GM21423 (cell line): ENCODE data around the gene ZFYVE27.

ENCODE experiments used
- ATAC-seq: cut with Tn5 transposase; IDR thresholded peaks from one replicate; pipeline ENCODE4 v1.9.1; 2021; ENCODE audit warnings: mild to moderate bottlenecking, moderate library complexity; ENCODE audit not compliant: unreplicated experiment

Gene ZFYVE27

DNA sequence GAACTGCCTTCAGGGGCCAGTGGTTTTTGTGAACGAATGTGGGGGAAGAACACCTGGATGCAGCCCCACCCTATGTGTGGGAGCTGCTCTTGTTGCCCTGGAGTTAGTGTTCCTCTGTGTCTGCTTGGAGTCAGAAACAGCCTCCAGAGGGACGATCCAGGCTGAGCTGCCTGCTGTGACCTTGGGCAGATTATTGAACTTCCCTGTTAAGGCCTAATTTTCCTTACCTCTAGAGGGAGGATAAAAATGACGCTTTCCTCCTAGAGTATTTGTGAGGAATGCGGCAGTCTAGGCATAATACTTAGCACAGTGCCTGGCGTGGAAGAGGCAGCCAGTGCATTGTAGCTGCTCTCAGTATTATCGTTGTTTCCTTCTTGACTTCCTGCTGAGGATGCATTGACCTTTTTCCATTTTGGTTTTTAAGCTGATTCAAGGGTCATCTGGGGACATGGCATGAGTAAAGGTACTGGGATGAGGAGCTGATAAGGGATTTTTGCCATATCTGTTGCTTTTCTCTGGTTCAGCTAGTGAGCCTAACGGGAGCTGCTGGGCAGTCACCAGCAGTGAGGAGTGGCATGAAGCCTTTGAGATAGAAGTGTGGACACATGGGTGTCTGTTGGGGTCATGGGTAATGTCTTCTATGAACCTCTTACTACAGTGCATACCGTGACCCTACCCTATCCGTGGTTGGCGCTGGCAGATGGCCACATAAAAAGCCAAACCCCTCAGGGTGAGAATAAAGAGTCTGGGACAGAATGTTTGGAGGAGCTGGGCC, 6.4 kb downstream of the ZFYVE27 start:
- no peak for ATAC-seq

DNA sequence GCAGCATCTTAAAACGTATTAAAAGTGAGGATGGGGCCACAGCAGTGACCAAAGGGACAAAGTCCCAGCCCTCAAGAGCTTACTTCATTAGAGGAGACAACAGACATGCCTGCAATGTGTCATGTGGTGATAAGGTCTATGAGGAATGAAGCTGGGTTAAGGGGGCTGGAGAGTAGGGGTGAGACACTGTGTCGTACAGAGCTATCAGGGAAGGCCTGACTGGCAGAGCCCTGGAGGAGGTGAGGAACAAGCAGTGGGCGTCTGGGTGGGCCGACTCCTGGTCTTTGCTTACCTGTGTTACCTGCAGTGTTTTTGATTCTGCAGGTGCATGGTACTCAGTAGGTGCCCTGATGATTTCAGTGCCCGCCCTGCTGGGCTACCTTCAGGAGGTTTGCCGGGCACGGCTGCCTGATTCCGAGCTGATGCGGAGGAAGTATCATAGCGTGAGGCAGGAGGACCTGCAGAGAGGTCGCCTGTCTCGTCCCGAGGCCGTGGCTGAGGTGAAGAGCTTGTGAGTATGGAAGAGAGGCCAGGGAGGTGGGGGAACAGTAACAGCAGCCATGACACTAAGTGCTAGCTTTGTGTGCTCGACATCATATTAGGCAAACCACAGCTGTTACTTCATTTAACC, 7.6 kb downstream of the ZFYVE27 start:
- ATAC-seq, result no peak

DNA sequence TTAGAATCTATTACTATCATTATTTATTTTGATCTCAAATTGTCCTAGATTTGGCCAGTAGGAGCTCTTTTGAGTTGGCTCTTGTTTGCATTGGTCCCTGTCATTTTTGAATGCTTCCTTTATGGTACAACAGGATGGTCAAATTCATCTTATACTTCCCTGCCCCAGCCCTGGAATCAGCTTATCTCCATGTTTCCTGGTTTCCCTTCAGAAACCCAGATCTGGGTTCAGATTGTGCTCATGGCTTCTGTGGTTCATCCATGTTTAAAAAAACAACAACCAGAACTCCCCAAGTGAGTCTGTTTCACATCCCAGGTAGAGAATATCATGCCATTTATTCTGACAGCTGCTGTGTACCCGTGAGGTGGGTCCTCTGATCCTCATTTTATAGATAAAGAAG, 10.6 kb downstream of the ZFYVE27 start:
- no peak for ATAC-seq

DNA sequence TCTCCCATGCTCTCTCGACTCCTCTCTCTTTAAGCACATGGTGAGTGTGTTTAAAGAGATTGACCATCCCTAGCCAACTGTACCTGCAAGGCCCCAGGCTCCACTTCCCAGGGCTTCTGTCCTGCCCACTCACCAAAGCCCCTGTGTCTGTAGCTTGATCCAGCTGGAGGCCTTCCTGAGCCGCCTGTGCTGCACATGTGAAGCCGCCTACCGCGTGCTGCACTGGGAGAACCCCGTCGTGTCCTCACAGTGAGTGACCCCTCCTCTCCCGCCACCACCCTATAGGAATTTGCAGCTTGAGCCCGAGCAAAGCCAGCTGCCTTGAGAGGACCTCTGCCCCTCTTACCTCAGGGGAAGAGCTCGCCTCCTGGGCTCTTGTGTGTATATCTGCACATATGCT, 11.2 kb downstream of the ZFYVE27 start:
- no peak for ATAC-seq

DNA sequence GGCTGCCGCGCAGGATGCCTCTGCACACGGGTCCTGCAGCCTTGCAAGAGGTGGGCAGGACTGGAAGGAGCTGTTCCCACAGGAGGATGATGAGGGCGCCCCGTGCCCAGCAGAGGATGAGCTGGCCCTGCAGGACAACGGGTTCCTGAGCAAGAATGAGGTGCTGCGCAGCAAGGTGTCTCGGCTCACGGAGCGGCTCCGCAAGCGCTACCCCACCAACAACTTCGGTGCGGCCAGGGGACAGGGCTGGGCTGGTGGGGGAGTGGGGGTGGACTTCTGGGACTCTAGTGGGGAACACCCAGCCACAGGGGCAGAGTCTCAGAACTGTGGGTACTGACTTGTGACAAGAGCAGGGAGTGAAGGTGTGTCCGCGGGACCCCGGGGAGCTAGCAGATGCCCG, 16.0 kb downstream of the ZFYVE27 start:
- no peak for ATAC-seq

DNA sequence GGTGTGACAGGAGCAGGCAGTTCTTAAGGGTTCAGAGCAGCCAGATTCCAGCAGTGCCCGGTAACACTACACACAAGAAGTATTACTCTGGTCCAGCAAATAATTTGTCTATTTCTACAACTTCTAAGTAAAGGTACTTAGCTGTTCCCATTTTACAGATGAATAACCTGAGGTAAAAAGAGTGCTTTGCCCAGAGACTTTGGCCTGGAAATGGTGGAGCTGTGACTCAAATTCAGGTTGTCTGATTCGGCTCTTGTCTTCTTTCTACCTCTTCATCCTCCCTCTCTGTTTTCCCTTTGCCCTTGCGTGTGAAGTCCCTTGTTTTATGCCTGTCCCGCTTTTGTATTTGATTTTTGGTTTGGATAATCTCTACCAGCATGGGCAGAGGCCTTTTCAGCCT, 17.8 kb downstream of the ZFYVE27 start:
- ATAC-seq, result no peak

DNA sequence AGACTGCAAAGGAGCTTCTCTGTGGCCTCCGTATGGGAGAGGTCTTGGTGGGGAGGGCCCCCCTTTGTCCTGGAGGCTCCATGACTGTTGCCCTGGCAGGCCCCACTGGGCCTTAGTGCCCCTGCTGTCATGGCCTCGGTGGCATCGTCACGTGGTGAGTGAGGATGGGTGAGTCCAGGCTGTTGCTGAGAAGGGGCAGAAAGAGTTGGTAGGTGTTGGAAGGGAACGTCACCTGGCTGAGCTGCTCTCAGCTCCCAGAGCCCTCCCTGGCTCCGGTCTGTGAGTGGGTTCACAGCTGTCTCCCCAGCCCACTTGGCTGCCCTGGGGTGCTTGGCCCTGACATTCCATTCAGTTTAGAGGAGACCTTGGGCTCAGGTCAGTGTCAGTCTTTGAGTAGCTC, 18.8 kb downstream of the ZFYVE27 start:
- ATAC-seq, result no peak

DNA sequence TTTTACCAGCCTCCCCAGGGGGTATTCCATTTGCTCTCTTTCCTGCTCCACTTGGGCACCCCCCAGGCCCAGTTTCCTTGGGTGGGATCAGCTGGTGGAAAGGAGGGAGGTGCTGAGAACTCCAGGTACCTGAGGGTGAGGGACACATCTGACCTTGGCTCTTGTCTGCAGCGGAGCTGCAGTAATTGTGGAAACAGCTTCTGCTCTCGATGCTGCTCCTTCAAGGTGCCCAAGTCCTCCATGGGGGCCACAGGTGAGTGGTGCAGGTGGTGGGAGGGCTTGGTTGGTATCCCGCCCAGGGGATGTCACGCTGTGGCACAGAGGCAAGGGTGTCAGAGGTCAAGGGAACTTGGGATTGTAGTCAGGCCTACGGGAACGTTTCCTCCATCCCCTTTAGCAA, 20.5 kb downstream of the ZFYVE27 start:
- ATAC-seq, result no peak

DNA sequence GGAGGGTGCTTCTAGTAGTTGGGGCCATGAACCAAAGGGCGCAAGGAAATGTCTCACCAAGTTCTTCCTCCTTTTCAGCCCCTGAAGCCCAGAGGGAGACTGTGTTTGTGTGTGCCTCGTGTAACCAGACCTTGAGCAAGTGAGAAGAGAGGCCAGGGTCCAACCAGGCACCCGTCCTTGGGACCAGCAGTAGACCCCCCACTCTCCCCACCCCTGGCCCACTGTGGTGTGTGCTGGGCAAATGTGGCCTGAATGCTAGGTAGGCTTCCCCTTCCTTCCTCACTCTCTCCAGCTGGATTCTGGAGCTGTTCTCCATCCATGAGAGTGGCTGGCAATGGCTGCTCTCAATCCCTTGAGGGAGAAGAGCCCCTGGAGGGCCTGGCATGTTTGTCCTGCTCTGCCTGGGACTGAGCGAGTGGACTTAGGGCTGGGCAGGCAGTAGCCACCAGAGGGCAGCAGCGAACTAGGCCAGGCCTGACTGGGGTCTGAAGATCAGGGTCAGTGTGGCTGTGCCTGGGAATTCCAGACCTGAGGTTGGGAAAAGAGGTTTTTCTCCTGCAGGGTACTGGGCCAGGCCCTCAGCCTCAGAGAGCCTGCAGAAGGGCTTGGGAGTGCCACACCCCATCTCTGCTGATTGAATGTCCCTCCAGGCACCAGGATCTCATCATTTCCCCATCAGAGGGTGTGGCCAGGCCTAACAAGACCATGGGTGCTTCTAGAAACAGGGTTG, 22.4 kb downstream of the ZFYVE27 start:
- peak; percentile 45 for ATAC-seq

DNA sequence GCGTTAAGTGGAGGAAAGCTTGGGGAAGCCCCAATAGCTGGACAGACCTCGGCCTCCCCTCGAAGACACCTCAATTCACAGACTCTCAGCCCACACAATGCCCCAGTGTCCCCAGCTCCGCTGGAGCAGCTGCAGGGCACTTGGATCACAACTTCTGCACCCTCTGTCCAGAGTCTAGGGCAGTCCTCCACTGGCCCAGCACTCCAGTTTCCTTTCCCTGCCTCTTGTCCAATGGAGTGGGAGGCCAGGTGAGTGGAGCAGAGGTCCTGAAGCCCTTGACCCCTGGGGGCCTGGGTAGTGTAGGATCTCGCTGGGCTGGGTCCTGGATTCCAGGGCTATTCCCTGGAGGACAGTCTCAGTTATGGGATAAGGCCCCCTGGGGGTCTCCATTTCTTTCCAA, 23.0 kb downstream of the ZFYVE27 start:
- ATAC-seq, result no peak

DNA sequence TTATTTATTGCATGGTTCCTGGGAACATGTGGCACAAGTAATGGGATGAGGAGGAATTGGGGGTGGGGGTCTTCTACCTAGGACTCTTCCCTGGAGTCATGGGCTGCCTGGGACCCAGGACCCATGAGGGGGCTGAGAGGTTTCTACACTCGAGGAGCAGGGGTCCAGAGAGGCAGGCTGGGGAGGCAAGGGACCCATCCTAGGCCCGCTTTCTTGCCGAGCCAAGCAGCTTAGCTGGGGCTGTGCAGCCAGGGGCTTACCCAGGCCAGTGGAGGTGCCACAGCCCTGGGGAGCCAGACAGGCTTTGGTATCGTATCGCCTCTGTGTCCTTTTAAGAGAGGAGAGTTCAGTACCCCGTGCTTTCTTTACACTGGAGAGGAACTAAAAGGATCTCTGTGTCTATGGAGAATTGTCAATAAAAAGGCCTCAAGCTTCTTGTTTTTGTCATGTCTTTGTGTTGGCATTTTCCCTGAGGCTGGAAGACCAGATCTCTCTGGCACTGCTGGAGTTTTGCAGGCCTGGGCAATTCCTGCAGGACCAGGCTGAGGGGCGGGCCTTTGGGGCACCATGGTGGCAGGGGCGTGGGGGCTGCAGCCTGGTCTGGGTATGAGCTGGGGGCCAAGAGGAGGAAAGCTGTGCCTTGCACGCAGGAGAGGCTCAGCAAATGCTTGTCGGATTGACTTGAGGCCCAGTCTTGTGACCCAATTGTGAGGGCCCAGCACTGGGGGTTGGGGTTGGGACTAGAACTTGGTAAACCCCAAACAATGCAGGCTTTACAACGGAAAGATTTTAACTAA, 23.7 kb downstream of the ZFYVE27 start:
- no peak for ATAC-seq

DNA sequence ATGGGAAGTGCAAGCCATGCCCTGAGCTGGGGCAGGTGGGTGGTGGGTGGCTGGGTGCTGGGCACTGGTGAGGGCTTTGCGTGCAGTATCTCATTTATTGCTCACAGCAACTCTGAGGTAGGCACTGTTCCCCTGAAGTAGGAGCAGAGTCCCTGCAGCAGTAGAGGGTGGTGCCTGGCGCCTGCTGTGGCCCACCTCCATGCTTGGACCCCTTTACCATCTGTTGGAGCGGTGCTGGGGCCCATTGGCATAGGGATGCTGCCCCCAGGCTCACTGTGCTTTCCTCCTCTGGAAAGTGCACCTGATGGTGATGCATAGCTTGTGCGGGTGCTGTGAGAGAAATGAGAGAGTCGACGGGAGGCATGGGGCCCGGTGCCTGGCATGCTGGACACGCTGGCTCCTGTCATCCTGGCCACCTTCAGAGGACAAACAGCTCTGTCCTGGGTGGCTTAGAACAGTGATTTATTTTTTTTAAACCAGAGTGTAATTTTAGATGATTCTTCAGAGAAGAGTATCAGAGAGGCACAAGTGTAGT, 24.5 kb downstream of the ZFYVE27 start:
- no peak for ATAC-seq

DNA sequence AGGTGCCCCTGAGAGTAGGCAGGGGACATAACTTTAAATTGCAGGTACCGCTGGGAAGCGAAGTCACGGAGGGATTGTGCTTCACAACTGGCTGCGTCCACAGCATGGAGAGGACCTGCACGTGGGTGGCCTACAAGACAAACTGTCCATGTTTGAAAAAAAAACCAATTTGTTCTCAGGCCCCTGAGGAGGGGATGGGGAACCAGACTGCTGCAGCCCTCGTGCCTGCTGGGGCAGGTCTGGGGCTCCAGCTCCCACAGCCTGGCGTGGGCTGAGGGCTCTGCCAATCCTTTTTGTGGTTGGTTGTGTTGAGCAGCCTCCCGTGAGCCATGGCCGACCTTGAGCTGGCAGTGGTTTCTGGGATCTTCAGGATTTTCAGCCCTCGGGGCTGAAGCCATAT, 25.1 kb downstream of the ZFYVE27 start:
- ATAC-seq, result no peak

DNA sequence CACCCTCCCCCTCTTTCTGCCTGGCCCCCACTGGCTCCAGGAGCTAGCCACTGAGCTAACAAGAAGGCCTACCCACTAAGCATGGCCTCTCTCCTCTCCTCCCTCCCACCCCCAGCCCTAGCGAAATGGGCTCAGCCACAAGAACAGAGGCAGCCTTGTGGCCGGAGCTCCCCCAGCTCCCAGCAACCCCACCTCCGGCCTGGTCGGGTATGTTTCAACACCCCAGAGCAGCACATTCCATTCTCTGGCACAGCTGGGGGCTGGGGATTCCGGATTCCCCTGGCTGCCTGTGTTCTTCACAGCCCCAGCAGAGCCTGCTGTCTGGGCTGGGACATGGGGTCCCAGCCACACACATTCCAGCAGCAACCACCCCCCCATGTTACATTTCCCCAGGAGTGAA, 25.9 kb downstream of the ZFYVE27 start:
- ATAC-seq, result no peak

DNA sequence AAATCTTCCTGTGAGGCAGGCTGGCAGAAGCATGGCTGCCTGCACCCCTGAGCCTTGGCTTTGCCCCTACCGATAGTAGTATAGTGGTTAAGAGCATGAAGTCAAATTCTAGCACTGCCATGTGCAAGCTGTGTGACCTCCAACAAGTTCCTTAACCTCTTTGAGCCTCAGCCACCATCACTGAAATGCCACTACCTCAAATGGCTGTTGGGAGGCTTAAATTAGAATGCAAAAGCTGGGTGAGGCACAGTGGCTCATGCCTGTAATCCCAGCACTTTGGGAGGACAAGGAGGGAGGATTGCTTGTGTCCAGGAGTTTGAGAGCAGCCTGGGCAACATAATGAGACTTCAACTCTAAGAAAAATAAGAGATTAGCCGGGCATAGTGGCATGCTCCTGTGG, 26.5 kb downstream of the ZFYVE27 start:
- ATAC-seq, result no peak

DNA sequence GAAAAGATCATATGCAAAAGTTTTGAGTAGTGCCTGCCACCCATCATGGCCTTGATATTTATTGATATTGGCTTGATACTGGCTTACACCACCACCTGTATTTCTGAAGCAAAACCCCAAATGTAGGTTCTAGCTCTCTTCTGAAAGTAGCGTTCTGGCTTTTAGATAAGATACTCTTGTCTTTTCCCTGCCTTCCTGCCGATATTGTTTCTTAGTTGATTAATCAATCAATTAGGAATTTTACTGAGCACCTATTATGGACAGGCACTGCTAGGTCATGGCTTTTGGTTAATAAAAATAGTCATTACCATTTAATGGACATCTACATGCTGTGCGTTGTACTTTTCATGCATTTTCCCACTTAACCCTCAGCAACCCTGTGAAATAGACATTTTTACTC, 27.0 kb downstream of the ZFYVE27 start:
- ATAC-seq, result no peak

DNA sequence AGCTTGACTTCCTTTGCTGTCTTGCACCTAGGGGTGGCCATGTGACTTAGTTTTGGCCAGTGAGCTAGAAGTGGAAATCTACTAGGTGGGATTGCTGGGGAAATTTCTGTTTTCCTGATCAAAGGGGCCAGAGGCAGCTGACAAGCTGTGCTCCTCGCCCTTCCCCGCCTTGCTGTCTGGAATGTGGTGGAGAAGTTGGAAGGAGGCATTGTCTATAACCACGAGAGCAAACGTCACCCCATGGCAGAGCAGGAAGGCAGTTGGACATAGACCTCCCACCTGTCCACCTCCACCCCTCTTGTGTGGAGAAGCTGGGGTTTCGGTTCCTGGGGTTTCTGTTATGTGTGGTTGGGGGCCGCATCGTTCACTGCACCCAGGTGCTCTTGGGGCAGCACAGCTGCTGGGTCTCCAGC, 27.6 kb downstream of the ZFYVE27 start:
- ATAC-seq, result peak; percentile 49

DNA sequence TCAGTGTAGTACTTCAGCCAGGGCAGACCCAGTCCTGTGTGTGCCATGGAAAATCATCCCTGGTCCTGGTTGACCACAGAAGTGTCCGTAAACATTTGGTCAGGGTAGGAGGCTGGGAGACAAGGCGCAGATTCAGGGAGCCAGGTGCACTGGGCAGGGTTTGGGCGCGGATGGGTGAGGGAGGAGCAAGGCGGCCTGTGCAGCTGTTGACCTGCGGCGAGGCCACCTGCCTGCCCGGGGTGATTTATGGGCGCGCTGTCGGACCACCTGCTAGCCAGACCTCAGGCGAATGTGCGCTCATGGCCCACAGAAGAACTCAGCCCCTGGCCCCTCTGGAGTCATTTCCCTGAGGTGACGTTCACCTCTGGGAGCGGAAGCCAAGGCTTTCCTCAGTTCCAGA, 28.3 kb downstream of the ZFYVE27 start:
- ATAC-seq, result no peak

DNA sequence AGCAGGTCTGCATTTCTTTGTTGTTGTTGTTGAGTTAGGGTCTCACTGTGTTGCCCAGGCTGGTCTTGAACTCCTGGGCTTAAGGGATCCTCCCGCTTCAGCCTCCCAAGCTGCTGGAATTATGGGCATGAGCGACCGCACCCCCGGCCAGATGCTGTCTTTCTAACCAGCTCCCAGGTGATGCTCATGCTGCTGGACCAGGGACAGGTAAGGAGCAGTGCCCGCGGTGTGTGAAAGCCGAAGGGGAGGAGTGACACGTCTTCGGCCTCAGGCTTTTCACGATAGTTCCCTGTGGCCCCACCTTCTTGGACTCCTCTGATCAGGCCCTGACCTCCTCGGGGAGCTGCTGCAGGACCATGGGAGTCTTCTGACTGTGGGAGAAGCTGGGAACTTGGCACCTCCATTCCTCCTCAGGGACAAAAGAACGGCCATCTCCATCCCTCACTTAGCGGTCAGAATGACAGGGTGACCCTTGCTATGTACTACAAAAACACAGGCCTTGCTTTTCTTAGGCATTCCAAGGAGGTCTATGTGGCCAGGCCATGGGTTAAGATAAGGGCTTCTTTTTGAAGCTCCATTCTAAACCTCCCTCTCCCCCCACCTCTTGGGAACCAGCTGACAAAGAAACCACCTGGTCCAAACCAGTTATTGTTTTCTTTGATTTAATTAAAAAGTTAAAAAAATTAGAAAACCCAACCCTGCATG, 29.3 kb downstream of the ZFYVE27 start:
- ATAC-seq, result no peak
